ENCODE data around the gene PLK3. TPM values are rescaled to one million over a fixed set of nuclear protein-coding genes. Genes with fewer than 3 reads are reported as not detected.
A peak's percentile ranks its signal among the peaks of the same experiment; 100 is the strongest.

Gene PLK3
- total and polyA plus RNA-seq, 9 of the 15 experiments (the other 6 are each of a cell fraction or from before 2014, with no cell fraction given): 0.52 to 22.7 (median 11.0) TPM

- no peak for TF ChIP-seq CREB3 (tag; conservative IDR thresholded peaks at IDR 0.05; ENCODE audit: low read depth)
- no peak for TF ChIP-seq ELF1 (tag; IDR thresholded peaks at IDR 0.05)
- no peak for TF ChIP-seq HDAC1 (IDR thresholded peaks at IDR 0.05)
- TF ChIP-seq GABPA (tag; conservative IDR thresholded peaks at IDR 0.05; ENCODE audit: low read depth): no peak
- no peak for TF ChIP-seq CGGBP1 (CRISPR knock-in tag; IDR thresholded peaks at IDR 0.05)
- TF ChIP-seq ZNF395 (CRISPR knock-in tag; IDR thresholded peaks at IDR 0.05): 0 out of 2 replicates have a peak, but pooled peaks have one; percentile 52
- TF ChIP-seq ARID1B (IDR thresholded peaks at IDR 0.05): no peak
- TF ChIP-seq LARP7 (IDR thresholded peaks at IDR 0.05): no peak
- TF ChIP-seq CHD4 (IDR thresholded peaks at IDR 0.05; ENCODE audit: insufficient read depth, insufficient replicate concordance, low read depth, low read length, poor library complexity, severe bottlenecking): no peak
- TF ChIP-seq ATF4 (CRISPR knock-in tag; IDR thresholded peaks at IDR 0.05): no peak
- no peak for TF ChIP-seq NR0B1 (IDR thresholded peaks at IDR 0.05; ENCODE audit: partially characterized antibody)
- no peak for TF ChIP-seq ZNF444 (CRISPR knock-in tag; IDR thresholded peaks at IDR 0.05)
- peak; percentile 50; the same call in 1 of the 2 replicates for TF ChIP-seq SPI1 (IDR thresholded peaks at IDR 0.05; ENCODE audit: borderline replicate concordance, low read depth, low read length)
- no peak for TF ChIP-seq MAFG (tag; conservative IDR thresholded peaks at IDR 0.05)
- TF ChIP-seq TEAD1 (CRISPR knock-in tag; IDR thresholded peaks at IDR 0.05): no peak
Observed at GRCh38 chr1:44826375-44827196, 26.4 kb downstream of the PLK3 start (continued).
